GM18520 (cell line): ENCODE results near the gene USP34.
"Not testable (repeated sequence)": the region's sequence is repeated elsewhere in the genome, so short reads cannot be mapped to it uniquely, and the experiment has no call there.

ENCODE experiments used
- ATAC-seq: cut with Tn5 transposase; IDR thresholded peaks from one replicate; pipeline ENCODE4 v1.9.1; 2021; ENCODE audit not compliant: unreplicated experiment

Gene USP34

GRCh38 chr2:61465045-61465444 is 5.8 kb downstream of the USP34 start:
- ATAC-seq = no peak

- ATAC-seq = no peak
Observed at GRCh38 chr2:61463769-61464475, 7.0 kb downstream of the USP34 start.

- no peak for ATAC-seq
Observed at GRCh38 chr2:61461404-61461803, 9.5 kb downstream of the USP34 start.

- no peak for ATAC-seq
Observed at GRCh38 chr2:61460163-61460562, 10.7 kb downstream of the USP34 start.

DNA sequence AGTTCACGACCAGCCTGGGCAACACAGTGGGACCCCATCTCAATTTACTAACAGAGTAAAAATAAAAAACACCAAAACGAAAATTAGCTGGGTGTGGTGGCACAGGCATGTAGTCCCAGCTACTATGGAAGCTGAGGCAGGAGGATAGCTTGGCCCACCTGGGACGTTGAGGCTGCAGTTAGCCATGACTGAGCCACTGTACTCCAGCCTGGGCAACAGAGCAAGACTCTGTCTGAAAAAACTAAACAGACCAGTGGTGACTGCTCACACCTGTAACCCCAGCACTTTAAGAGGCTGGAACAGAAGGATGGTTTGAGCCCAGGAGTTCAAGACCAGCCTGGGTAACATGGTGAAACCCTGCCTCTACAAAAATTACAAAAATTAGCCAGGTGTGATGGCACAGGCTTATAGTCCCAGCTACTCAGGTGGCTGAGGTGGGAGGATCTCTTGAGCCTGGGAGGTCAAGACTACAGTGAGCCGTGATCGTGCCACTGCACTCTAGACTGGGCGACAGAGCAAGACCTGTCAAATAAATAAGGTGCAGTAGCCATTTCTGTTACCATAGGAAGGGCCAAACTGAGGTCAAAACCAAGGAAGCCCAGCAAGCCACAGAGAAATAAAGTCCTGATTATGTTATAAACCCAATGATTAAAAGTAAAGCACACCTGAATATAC is 14.0 kb downstream of the USP34 start:
- no peak for ATAC-seq

GRCh38 chr2:61456070-61456745 is 14.7 kb downstream of the USP34 start:
- ATAC-seq = no peak

GRCh38 chr2:61454972-61455371 is 15.9 kb downstream of the USP34 start:
- not testable (repeated sequence) for ATAC-seq

GRCh38 chr2:61454383-61454782 is 16.5 kb downstream of the USP34 start:
- ATAC-seq = no peak

DNA sequence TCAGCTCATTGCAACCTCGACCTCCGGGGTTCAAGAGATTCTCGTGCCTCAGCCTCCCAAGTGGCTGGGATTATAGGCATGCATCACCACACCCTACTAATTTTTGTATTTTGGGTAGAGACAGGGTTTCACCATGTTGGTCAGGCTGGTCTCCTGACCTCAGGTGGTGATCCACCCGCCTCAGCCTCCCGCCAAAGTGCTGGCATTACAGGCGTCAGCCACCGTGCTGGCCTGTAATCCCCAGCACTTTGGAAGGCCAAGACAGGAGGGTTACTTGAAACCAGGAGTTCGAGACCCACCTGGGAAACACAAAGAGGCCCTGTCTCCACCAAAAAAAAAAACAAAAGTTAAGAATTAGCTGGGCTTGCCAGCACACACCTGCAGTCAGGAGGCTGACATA is 18.5 kb downstream of the USP34 start:
- ATAC-seq = no peak

GRCh38 chr2:61451178-61451577 is 19.7 kb downstream of the USP34 start:
- no peak for ATAC-seq

GRCh38 chr2:61450144-61450543 is 20.7 kb downstream of the USP34 start:
- peak; percentile 90 for ATAC-seq

GRCh38 chr2:61448229-61448628 is 22.7 kb downstream of the USP34 start:
- ATAC-seq = no peak

DNA sequence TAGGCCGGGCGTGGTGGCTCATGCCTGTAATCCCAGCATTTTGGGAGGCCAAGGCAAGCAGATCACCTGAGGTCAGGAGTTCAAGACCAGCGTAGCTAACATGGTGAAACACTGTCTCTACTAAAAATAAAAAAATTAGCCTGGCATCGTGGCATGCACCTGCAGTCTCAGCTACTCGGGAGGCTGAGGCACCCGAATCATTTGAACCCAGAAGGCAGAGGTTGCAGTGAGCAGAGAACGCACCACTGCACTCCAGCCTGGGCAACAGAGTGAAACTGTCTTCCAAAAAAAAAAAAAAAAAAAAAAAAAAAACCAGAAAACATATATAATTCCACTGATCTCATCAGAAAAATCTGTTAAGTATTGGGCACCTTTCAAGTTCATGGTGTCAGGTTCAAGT is 23.9 kb downstream of the USP34 start:
- ATAC-seq = not testable (repeated sequence)

DNA sequence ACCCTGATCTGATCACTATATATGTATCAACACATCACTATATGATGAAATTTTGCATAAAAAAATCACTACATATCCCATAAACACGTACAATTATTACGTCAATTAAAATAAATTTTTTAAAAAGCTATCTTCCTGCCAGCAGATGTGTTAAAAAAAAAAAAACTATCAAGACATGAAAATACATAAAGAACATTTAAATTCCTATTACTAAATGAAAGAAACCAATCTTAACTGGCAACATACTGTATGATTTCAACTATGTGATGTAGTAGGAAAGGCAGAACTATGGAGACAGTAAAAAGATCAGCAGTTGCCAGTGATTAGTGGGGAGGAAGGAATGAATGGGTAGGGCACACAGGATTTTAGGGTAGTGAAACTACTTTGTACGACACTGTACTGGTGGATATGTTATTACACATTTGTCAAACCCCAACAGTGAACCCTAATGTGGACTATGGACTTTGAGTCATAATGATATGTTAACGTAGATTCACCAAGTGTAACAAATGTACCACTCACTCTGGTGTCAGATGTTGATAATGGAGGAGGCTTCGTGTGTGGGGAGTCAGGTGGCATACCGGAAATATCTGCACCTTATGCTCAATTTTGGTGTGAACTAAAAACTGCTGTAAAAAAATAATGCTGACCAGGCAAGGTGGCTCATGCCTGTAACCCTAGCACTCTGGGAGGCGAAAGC is 27.4 kb downstream of the USP34 start:
- ATAC-seq = peak; percentile 95

DNA sequence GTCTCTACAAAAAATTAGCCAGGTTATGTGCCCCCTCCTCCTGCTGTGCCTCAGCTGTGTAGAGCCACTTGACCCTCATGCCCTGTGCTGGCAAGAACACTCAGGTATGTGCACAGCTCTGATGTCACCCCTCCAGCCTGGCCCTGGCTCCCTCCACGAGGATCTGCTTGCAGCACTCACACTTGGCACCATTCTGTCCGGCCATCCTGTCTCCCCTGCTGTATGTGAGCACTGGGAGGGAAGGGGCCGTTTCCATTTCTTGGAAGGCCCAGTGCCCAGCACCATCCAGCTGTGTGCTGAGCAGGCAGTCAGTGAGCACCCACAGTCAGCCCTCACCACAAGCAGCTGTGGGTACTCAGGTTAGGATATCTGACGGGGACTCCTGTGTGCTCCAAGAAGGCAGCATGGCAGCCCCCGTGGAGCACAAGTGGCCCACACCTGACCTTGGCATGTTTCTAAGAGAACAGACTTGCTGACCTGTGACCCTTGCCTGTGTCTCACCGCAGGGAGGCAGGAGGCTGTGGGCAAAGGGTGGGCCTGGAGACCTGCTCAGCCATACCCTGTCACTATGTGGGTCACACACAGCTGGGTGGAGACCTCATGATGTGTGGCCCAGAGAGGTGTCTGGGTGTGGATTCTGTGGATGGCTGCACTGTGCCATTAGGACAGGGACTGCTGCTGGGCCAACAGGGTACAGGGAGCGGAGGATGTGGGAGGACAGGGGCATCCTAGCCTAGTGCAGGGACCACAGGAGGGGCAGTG is 31.5 kb downstream of the USP34 start:
- no peak for ATAC-seq

GRCh38 chr2:61438670-61439069 is 32.2 kb downstream of the USP34 start:
- no peak for ATAC-seq

- no peak for ATAC-seq
Observed at GRCh38 chr2:61437170-61437569, 33.7 kb downstream of the USP34 start.

DNA sequence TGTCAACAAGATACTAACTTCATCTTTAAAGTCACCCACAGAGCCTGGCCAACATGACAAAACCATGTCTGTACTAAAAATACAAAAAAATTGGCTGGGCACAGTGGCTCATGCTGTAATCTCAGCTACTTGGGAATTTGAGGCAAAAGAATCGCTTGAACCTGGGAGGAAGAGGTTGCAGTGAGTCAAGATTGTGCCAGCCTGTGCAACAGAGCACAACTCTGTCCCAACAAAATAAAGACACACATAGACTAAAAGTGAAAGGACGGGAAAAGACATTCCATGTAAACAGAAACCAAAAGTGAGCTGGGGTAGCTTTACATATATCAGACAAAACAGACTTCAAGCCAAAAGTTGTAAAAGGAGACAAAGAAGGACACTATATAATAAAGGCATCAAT is 34.8 kb downstream of the USP34 start:
- no peak for ATAC-seq

DNA sequence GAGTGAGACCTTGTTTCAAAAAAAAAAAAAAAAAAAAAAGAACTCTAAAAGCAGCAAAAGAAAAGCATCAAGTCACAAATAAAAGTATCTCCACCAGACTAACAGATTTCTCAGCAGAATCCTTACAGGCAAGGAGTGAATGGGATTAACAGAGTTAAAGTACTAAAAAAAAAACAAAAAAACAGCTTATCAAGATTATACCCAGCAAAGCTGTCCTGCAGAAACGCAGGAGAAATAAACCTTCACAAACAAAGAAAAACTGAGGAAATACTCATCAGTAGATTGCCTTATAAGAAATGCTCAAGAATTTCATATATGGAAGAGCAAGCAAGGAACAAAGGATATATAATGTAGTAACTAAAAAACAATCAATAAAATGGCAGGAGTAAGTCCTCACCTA is 35.6 kb downstream of the USP34 start:
- no peak for ATAC-seq

DNA sequence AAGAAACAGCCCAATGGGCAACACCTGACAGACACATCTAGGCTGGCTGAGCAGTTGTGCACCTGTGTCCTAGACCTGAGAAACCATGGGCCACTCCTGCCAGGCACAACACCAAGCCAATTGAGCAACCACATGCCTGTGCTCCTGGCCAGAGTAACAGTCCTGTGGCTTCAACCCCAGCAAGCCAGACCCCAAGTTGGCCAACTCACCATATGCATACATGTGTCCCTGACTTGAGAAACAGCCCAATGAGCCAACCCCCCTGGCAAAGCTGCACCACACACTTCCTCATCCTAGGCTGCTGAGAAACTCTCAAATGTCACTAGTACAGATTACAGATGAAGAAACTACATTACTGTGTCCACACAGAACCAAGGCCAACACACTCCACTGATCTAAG is 36.6 kb downstream of the USP34 start:
- ATAC-seq = peak; percentile 33

- no peak for ATAC-seq
Observed at GRCh38 chr2:61433606-61434005, 37.3 kb downstream of the USP34 start.
